KMS-11 (cell line): ENCODE data around the gene MAST4.

Experiments
- H2AFZ ChIP-seq: fragments of 200-600 bp; sonication (generic); 2 replicates; pipeline ENCODE4 v1.6.1; 2016; ENCODE audit warnings: antibody characterized with exemption, mixed run types, low read depth
- H3K27ac ChIP-seq: fragments of 200-600 bp; sonication (generic); 2 replicates; pipeline ENCODE4 v1.6.1; 2016; ENCODE audit warnings: mild to moderate bottlenecking, mixed run types
- H3K27me3 ChIP-seq: fragments of 200-600 bp; sonication (generic); 2 replicates; pipeline ENCODE4 v1.6.1; 2017; ENCODE audit warnings: mild to moderate bottlenecking, low read depth, mixed run types, moderate library complexity; ENCODE audit not compliant: insufficient read depth
- H3K36me3 ChIP-seq: fragments of 200-600 bp; sonication (generic); 2 replicates; pipeline ENCODE4 v1.6.1; 2017; ENCODE audit warnings: mild to moderate bottlenecking, mixed run types; ENCODE audit not compliant: insufficient read depth
- H3K4me1 ChIP-seq: fragments of 200-600 bp; sonication (generic); 2 replicates; pipeline ENCODE4 v1.6.1; 2016; ENCODE audit warnings: mild to moderate bottlenecking, low read depth, mixed run types; ENCODE audit not compliant: poor library complexity, severe bottlenecking
- H3K4me2 ChIP-seq: fragments of 200-600 bp; sonication (generic); 2 replicates; pipeline ENCODE4 v1.7.0; 2016; ENCODE audit warnings: mild to moderate bottlenecking, mixed run types
- H3K4me3 ChIP-seq: fragments of 200-600 bp; sonication (generic); IDR thresholded peaks from 2 replicates; pipeline ENCODE4 v1.6.1; 2017; ENCODE audit warnings: low read depth, low read length, mixed read lengths; ENCODE audit not compliant: insufficient read depth
- H3K79me2 ChIP-seq: fragments of 200-600 bp; sonication (generic); 2 replicates; pipeline ENCODE4 v1.6.1; 2016; ENCODE audit warnings: low read depth, mixed run types; ENCODE audit not compliant: insufficient read depth
- H3K9ac ChIP-seq: fragments of 200-600 bp; sonication (generic); 2 replicates; pipeline ENCODE4 v1.6.1; 2016; ENCODE audit warnings: mild to moderate bottlenecking, mixed run types
- H4K20me1 ChIP-seq: fragments of 200-600 bp; sonication (generic); 2 replicates; pipeline ENCODE4 v1.6.1; 2016; ENCODE audit warnings: mild to moderate bottlenecking, mixed run types; ENCODE audit not compliant: insufficient read depth
- CTCF ChIP-seq: fragments of 200-600 bp; sonication (generic); conservative IDR thresholded peaks from 2 replicates; pipeline ENCODE4 v1.6.1; 2017; ENCODE audit warnings: low read depth, mild to moderate bottlenecking, antibody characterized with exemption, low read length, moderate library complexity, mixed read lengths

Gene MAST4

GRCh38 chr5:66553368-66553912 lies 42.8 kb upstream of the MAST4 start:
- Histone ChIP-seq H2AFZ (peak overlapping the region; percentile 6; the same call in 1 of the 2 replicates), H3K27ac (peak overlapping the region; percentile 63), H3K79me2 (no peaks in the 10 kb centered on the region), H3K9ac (0 out of 2 replicates have a peak overlapping the region, but pooled peaks have one; percentile 0), H3K4me3 (no peak overlapping the region), H3K36me3 (no peaks in the 10 kb centered on the region), H3K4me1 (peaks cover 41% of the 10 kb centered on the region), H4K20me1 (no peaks in the 10 kb centered on the region), H3K4me2 (peak overlapping the region; percentile 49), H3K27me3 (no peaks in the 10 kb centered on the region)
- TF ChIP-seq CTCF = no peak

- Histone ChIP-seq H4K20me1 (no peaks in the 10 kb centered on the region), H3K4me1 (peaks cover 47% of the 10 kb centered on the region), H3K79me2 (no peaks in the 10 kb centered on the region), H3K36me3 (no peaks in the 10 kb centered on the region), H2AFZ (peak overlapping the region; percentile 6; the same call in 1 of the 2 replicates), H3K27me3 (no peaks in the 10 kb centered on the region), H3K4me2 (peak overlapping the region; percentile 49), H3K9ac (peak overlapping the region; percentile 2; the same call in 1 of the 2 replicates), H3K27ac (peak overlapping the region; percentile 63), H3K4me3 (no peak overlapping the region)
- TF ChIP-seq CTCF = no peak
These were observed 42.1 kb upstream of the MAST4 start for GRCh38 chr5:66553916-66554575.

DNA sequence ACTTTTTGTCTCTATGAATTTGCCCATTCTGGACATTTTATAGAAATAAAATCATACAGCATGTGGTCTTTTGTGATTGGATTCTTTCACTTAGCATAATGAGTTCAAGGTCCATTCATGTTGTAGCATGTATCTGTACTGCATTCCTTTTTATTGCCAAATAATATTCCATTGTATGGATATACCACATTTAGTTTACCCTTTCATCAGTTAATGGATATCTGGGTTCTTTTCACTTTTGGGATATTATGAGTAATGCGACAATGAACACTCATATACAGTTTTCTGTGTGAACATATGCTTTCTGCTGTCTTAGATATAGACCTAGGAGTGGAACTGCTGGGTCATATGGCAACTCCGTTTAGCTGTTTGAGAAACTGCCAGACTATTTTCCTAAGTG lies 41.3 kb upstream of the MAST4 start:
- peak overlapping the region; percentile 49 for H3K4me2 ChIP-seq
- H3K27ac ChIP-seq = peak overlapping the region; percentile 63

GRCh38 chr5:66558560-66558959 lies 37.6 kb upstream of the MAST4 start:
- no peaks in the 10 kb centered on the region for H3K79me2 ChIP-seq
- H3K4me2 ChIP-seq = peak overlapping the region; percentile 72
- H2AFZ ChIP-seq = peak overlapping the region; percentile 5; the same call in 1 of the 2 replicates

More for the DNA sequence above, 41.3 kb upstream of the MAST4 start:
- no peak overlapping the region for H2AFZ ChIP-seq
- no peaks in the 10 kb centered on the region for H3K36me3 ChIP-seq
- peaks cover 50% of the 10 kb centered on the region for H3K4me1 ChIP-seq
- H4K20me1 ChIP-seq = no peaks in the 10 kb centered on the region
- H3K79me2 ChIP-seq = no peaks in the 10 kb centered on the region
- H3K27me3 ChIP-seq = no peaks in the 10 kb centered on the region
- no peak for TF ChIP-seq CTCF
- H3K9ac ChIP-seq = no peak overlapping the region
- H3K4me3 ChIP-seq = no peak overlapping the region

More at GRCh38 chr5:66558560-66558959, 37.6 kb upstream of the MAST4 start:
- TF ChIP-seq CTCF = no peak
- H3K9ac ChIP-seq = no peak overlapping the region
- peak overlapping the region; percentile 49 for H3K27ac ChIP-seq
- no peaks in the 10 kb centered on the region for H3K27me3 ChIP-seq
- H3K4me3 ChIP-seq = no peak overlapping the region
- no peaks in the 10 kb centered on the region for H3K36me3 ChIP-seq
- peaks cover 41% of the 10 kb centered on the region for H3K4me1 ChIP-seq
- no peaks in the 10 kb centered on the region for H4K20me1 ChIP-seq
